Activated effector memory CD4-positive, alpha-beta T cell treated with Interleukin-2 at 50 U/mL for 16 hours (primary cell): ENCODE data around the gene SIX6.
"Not testable (repeated sequence)": the region's sequence is repeated elsewhere in the genome, so short reads cannot be mapped to it uniquely, and the experiment has no call there.

Experiments
- DNase-seq: peaks from one replicate; pipeline ENCODE4 v3.0.0-alpha.2; 2020

Gene SIX6

DNA sequence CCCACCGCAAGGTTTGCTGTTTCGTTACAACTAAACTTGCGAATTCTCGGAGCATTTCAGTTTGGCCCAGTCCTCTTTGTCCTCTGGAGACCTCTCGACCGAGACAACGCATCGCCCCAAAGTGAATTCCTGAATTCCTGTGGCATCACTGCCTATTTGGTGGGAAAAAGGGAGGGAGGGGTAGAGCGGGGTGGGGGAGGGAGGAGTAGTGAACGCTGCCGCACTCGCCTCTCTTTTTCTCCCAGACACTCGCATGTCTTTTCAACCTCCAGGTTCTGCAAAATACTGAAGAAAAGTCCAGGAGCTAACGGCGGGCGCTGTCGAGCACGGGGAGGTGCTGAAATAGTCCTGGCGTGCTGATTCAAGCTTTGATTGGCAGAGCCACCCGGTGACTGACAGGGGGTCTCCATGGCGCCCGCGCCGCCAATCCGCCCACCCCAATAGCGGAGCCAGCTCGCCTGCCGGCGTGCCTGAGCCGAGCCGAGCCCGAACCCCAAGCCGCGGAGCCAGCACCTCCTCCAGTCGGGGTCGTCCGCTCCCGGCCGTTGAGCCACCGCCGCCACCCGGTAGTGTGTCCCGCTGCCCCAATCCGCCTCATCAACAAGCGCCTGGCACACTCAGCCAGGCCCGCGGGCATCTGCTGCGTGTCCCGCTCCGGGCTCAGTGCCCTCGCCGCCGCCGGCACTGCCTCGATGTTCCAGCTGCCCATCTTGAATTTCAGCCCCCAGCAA is at the start of gene SIX6:
SIX6 (plus strand) TSS at position 440 of the 731 bp plus-strand sequence; CDS start at position 693, 253 bp downstream.
- no peak for DNase-seq

DNA sequence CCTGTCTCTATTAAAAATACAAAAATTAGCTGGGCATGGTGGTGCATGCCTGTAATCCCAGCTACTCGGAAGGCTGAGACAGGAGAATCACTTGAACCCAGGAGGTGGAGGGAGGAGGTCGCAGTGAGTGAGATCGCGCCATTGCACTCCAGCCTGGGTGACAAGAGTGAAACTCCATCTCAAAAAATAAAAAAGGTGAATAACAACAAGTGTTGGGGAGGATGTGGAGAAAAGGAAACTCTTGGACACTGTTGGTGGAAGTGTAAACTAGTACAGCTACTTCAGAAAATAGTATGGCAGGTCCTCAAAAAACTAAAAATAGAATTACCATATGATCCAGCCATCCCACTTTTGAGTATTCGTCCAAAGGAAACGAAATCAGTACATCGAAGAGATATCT is 28.7 kb upstream of the SIX6 start:
- not testable (repeated sequence) for DNase-seq

DNA sequence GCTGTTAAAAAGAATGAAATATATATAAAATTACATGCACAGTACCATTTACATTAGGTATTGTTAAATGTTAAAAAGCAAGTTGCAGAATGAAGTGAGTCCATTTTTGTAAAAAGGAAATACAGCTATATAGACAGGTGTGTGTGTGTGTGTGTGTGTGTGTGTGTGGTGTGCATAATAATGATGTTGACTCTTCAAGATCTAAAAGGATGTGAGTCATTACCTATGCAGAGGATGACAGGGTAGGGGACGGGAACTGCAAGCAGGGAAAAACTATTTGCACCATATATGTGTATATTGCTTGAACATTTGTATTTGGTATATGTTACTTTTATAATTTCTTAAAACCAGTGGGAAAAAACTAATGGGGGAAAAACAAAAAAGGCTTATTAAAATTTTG is 26.2 kb upstream of the SIX6 start:
- no peak for DNase-seq

DNA sequence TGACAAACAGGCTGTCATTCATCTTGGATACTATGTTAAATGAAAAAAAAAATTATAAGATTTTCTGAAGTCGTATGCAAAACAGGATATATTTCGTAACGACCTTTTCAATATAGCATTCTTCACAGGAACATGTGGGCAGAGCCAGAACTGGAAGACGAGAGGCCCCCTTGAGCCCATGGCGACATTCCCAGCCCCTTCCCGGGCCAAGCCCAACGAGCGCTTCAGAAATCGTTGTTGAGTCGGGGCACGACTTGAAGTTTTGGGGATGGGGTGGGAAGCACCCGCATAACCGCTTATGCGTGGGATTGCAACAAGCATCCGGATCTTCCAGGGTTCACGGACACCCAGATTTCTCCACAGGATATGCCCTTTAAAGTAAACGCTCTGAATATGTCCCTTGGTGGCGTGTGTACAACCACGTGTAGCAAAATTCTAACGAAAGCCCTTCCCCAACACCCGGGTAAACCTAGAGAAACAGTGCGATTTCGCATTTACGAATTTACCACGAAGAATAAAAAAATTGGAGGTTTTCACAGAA is 23.8 kb upstream of the SIX6 start:
- no peak for DNase-seq

DNA sequence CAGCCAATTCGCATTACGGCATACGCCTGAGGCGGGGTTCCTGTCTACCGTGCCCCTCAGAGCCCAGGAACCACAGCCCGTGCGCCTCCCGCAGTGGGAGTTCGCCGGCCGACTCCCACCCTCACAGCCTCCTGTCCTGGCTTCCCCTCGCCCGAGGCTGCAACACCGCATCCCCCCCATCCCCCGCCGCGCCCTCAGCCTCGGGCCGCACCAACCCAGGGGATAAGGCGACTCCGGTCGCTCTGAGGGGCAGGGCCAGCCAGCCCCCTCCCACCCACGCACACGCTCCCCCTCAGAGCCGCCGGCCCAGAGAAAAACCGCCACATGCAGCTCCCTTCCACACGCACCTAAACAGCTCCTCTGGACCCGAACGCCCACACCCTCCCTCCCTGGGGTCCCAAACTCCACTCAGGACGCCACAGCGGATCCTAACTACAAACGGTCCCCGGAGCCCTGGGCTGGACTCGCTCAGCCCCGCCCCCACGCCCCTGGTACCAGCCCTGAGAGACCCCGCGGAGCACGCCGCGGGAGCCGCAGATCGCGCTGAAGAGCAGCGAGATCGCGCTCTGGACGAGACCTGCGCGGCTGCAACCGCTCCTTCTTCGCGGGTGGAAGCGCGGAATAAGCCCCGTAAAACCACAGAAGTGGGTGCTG is 23.2 kb upstream of the SIX6 start, which contains the start of gene C14orf39:
C14orf39 (minus strand) TSS at position 466 of the 654 bp plus-strand sequence. CDS start 985 bp downstream, outside the sequence.
- DNase-seq: no peak

DNA sequence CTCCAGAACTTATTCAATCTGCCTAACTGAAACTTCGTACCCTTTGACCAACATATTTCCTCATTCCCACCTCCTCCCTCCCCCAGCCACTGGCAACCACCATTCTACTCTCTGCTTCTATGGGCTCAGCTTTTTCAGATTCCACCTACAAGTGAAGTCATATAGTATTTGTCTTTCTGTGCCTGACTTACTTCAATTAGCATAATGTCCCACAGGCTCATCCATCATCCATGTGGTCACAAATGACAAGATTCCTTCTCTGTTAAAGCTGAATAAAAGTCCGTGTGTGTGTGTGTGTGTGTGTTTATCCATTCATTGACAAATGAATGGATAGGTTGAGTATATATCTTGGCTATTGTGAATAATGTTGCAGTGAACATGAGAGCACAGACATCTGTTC is 21.7 kb upstream of the SIX6 start:
- DNase-seq: no peak

DNA sequence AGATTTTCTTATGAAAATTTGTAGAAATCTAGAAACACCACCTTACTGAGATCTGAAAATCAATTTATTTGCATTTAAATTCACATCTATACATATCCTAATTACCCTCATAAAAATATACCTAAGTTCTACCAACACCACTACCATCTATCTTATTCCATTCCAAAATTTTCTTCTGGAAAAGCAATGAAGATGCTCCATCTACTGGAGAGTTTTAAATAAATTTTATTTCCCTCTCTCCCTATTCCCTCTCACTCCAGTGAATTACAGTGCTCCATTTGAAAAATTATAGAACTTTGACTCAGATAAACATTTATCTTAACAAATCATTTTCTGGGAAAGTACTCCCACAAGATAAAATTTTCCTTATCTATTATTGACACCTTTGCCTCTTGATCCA is 20.8 kb upstream of the SIX6 start:
- no peak for DNase-seq

DNA sequence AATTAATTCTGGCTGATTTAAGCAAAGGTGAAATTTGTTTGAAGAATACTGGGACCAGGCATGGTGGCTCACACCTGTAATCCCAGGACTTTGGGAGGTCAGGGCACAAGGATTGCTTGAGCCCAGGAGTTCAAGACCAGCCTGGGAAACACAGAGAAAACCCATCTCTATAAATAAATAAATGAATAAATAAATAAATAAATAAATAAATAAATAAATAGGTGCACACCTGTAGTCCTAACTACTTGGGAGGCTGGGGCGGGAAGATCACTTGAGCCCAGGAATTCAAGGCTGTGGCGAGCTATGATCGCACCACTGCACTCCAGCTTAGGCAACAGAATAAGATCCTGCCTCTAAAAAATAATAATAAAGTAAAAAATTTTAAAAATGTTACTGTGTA is 18.7 kb upstream of the SIX6 start:
- no peak for DNase-seq

DNA sequence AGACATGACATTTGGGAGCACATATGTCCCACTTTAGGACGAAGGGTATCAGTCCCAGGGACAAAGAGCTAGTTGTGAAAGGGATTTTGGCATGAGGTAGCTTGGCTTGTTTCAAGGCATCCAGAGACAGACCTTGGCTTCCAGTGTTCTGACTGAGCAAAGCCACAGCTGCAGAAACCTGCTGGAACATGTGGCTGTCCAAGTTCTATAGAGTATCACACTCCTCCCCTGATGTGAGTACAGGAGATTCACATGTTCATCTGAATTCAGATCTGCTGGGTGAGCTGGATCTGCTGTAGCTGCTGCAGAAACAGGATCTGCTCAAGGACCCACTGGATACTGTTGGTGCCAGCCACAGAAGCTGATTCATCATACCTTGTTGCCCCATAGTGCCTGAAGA is 13.0 kb upstream of the SIX6 start:
- DNase-seq: no peak

DNA sequence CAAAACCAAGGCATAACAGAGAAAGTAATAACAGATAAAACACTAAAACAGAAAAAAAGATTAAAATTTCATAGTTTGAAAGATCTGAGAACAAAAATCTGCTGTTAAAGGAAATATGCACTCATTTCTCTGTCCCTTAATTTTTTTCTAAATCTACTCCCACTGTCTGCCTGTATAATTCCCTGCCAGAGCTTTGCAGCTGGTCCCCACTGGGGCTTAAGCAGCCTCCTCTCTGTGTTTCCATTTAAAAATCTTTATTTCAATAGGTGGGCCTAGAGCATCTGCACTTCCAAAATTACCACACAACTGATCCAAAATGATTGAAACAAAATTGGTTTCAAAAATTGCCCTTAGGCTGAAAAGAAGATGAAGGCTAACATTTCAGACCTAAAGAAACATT is 6.4 kb upstream of the SIX6 start:
- no peak for DNase-seq

DNA sequence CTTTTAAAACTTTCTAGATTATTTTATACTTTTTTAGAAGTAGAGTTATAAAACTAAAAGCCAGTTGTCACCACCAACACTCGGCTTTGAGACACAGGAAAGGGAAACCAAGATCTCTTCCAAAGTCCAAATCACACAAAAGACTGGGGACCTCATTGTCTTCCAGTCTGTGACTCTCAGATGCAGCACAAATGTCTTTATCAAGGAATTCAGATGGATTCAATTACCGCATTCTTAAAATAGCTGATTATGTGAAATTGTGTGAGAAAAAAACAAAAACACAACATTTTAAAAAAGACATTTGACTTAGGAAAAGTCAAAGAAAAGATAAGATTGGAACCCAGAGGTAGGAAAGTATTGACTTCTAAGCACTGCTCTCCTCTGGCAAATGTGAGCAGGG is 3.5 kb upstream of the SIX6 start:
- DNase-seq: no peak

DNA sequence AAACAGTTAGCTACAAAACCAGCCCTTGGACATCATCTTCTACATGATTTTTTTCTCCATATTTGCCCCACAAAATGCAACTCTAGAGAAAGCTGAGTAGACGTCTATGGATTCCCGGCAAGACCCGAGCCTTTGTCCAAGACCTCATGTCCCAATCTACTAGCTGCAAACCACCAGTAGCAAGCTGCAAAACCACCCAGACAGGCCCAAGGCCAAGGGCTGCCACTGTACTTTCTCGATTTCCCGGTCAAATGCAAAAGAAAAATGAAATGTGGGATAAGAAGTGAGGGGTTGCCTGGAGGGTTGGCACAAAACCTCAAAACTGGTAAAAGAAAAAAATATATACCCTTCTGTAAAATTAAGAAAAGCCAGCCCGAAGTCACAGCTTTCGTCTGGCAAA is 2.9 kb upstream of the SIX6 start:
- no peak for DNase-seq

DNA sequence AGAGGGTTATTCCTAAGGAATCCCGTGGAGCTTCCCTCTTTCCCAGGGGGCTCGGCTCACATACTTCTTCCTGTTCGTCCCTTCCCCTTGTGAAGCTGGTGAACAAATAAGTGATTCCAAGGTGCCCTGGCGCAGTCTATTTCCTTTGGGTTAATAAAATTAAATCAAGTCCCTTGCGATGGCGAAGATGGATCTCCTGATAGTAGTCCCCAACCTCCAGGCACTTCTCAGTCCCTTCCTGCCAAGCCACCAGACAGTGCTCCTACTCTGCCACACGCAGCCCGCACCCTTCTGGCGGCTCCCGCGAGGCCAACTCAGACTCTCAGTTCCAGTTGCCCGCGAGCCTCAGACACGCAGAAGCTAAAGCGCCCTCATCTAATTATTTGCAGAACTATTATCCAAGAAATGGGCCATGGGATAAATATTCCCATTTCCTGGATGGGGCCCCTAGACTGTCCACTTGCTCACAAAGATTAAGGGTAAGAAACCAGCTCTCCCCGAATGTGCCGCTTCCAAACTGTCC is 2.4 kb upstream of the SIX6 start:
- no peak for DNase-seq

DNA sequence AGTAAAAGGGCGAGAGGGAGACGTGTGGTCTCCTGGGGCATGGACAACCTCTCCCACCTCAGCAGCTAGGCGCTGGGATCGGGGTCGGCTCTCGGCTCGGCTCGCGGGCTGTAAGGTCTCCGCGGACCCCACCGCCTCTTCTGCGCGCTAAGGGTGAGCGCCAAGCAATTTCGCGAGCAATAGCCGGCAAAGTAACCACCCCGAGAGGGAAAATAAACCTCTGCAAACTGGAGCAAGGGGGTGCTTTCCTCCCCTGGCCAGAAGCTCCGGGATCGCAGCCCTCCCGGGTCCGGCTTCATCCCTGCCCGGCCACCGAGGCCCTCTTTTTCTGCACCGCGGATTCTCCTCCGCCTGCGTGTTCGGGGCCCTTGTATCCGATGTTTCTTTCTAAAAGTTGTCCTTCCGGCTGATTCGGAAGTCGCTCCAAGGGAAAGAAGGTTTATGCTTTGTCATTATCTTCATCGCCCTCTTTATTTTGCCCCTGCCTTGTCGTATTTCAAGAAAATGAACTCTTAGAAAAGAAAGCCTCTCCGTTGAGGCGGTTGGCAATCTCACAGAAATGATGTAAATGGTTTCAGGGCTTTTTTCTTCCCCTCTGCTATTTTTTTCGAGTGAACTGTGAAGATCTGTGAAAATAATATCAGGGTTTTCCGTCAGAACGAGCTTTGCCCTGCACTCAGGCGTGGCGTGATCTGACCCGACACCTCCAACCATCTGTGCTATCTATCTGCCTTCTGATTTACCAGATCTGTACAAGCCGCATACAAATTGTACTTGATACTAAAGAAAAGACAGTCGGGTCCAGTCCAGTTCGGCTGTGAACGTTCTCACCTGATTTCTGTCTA is 1.7 kb upstream of the SIX6 start:
- DNase-seq: no peak

DNA sequence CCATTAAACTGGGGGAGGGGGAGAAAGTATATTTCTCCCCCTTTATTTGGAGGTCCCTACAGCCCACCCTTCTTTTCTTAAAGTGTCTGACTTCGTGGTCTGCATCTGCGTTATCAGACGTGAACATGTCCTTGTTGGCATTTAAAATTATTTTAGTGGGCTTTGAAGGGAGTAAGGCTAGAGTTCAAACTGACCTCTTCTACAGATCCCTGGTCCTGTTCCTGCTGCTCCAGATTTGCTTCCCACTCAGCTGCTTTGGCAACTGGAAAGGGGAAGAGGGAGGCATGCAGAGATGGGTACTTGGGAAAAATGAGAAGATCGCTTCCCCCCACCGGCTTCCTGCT is 611 bp upstream of the SIX6 start:
- no peak for DNase-seq

DNA sequence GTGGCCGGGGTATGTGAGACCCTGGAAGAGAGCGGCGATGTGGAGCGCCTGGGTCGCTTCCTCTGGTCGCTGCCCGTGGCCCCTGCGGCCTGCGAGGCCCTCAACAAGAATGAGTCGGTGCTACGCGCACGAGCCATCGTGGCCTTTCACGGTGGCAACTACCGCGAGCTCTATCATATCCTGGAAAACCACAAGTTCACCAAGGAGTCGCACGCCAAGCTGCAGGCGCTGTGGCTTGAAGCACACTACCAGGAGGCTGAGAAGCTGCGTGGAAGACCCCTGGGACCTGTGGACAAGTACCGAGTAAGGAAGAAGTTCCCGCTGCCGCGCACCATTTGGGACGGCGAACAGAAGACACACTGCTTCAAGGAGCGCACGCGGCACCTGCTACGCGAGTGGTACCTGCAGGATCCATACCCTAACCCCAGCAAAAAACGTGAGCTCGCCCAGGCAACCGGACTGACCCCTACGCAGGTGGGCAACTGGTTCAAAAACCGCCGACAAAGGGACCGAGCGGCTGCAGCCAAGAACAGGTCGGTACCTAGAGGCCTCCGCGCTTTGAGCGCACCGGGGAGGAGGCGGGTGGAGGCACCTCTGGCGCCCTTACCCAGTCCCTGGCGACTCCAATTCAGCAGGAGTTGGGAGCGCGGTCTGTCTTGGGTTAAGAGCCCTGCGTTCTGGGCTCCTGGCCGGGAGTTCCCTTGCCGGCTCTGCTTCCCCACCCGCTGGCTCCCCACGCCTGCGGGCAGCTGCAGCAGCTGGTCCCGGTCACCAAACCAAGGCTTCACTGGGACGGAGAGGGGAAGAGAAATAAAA is 700 bp downstream of the SIX6 start:
- no peak for DNase-seq

DNA sequence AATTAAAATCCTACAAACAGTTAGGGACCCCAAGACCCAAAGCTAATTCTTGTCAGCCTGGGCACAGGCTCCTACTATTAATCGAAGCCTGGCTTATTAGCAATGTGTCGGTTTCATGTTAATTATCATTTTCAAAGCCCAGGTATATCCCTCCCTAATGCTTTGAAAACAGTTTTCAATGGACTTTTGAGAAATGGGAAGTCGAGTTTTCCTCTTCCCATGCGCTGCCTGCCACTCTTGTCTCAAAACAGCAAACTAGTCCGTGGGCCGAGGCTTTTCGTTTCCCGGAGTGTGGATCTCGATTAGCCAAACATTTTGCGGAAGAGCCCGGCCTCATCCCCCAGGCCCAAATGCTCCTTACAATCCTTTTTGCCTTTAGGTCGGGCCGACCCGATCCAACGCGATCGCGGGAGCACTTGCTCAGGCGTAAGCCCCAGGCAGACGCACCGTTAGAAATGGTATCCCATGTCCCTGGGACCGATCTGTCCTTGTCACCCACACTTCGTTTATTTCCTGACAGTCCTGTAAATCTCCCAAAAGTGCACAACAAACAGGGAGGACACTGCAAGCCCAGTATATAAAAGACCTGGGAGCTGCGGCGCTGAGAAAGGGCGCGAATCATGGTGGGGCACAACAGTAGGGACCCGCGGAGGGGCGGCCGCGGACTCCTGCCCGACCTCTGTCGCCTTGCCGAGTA is 1.5 kb downstream of the SIX6 start:
- DNase-seq: no peak

DNA sequence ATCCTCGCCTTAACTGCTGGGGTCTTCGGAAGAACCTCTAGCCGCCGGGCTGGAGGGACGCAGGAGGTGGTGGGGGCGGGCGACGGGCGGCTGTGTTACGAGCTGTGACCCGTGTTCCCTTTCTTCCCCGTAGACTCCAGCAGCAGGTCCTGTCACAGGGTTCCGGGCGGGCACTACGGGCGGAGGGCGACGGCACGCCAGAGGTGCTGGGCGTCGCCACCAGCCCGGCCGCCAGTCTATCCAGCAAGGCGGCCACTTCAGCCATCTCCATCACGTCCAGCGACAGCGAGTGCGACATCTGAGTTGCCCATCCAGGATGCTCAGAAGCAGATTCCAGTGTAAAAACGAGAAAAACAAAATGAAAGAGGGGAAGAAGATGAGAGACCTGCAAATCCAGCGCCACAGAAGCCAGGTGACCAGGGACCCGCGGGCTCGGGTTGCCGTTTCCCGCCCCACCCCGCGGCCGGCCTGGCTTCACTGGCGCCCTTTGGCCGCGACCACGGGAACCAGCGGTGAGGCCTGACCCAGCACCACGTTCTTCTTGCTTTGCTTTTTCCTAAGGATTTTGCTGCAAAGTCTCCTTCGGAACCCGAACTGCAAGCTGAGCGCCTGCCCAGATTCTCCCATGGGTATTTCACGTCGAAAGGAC is 2.1 kb downstream of the SIX6 start:
- DNase-seq: no peak

DNA sequence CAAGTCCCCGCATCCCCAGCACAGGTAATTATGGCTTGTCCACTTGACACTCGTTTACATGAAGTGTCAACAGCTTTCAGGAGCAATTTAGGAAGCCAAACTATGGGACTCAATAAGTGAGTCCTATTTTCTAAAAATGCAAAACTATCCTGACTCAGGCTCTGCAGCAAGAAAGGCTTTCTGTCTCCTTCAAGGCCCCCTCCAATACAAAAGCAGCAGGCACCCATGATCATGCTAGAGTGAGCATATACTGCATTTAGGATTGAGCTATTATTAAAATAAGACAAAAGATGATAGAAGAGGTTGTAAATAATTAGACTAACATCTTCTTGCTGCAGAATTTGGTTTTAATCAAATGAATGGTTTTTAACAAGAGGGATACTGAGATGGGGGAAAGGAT is 3.2 kb downstream of the SIX6 start:
- no peak for DNase-seq

DNA sequence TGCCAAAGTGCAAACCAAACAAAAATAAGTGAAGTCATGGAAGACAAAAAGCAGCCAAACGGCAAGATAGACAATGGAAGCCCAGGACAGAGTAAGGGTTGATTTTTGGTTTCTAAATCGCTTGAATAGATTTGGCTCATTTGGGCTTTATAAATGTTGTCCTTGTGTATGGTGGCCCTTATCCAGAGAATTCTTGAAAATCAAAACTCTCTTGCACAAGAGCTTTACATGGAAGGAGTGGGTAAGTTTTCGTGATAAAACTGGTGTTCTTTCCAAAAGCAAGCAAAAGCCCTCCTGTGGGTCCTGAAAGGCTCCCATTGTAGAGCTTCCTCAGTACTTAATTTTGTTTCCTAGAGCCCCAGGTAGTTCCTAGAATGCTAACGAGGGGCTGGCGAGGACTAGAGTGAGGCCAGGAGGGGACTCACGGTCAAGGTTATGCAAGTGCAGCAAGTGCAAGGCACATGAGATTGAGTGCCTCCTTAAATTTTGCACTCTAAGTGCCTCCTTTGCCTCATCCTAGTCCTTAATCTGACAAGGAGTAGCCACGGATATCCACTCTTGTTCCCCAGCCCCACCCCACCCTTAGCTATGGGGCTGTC is 4.1 kb downstream of the SIX6 start:
- no peak for DNase-seq

DNA sequence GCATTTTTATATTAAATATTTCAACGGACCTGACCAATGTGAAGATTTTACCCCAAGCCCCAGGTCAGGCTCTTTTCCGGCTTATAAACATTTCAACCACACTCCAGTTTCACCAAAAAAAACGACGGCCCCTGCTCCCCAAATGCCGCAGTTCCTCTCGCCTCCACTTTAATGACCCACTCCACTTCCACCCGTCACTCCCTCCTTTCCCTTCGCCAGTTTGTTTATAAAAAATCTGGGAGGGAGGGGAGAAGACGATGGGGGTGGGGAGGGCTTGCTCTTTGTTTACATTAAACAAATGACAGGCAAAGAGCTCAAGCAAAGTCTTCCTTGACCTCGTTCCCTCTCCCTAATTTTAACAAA is 5.4 kb downstream of the SIX6 start:
- DNase-seq: no peak
